Gastroesophageal sphincter (tissue), 3 donors: Measurements from ENCODE around the gene STARD3.

ENCODE experiments used
- CTCF ChIP-seq, 4 experiments: fragments of 200-600 bp in 2 of 4; fragments of 450-650 bp in 2 of 4; sonication (generic) in 1 of 4; IDR thresholded peaks; one replicate each; pipeline ENCODE4 v1.5.1; 2017 to 2019; ENCODE audit warnings: antibody characterized with exemption in 4 of 4, mild to moderate bottlenecking in 2 of 4, moderate library complexity in 2 of 4
- EP300 ChIP-seq: sonication (generic); formaldehyde crosslinking; IDR thresholded peaks from one replicate; pipeline ENCODE4 v1.6.1; 2017; ENCODE audit warnings: antibody characterized with exemption, mild to moderate bottlenecking
- POLR2A ChIP-seq, 2 donors: fragments of 450-650 bp; IDR thresholded peaks; one replicate each; pipeline ENCODE4 v1.6.1; 2017; ENCODE audit warnings: antibody characterized with exemption in 2 of 2, mild to moderate bottlenecking in 2 of 2, moderate library complexity in 1 of 2
- POLR2AphosphoS5 ChIP-seq: sonication (generic); formaldehyde crosslinking; IDR thresholded peaks from one replicate; pipeline ENCODE4 v1.6.1; 2017; ENCODE audit warnings: antibody characterized with exemption

GRCh38 chr17:39659279-39660010 lies 22.5 kb downstream of the STARD3 start:
- TF ChIP-seq CTCF (IDR thresholded peaks at IDR 0.05) (no peak), POLR2A (IDR thresholded peaks at IDR 0.05) (no peak), EP300 (no peak), POLR2AphosphoS5 (no peak)
